DMS 273 treated with DMSO at 0.1 percent for 48 hours (cell line): ENCODE data around the gene KAT6B.

Experiments
- DNase-seq: peaks from one replicate; lab custom pipeline; 2025; lab: John Stamatoyannopoulos, UW

KAT6B gene

GRCh38 chr10:74988832-74989561, 162.6 kb downstream of the KAT6B start:
- DNase-seq = no peak

- DNase-seq = no peak
Measured at GRCh38 chr10:74991435-74991834, 165.0 kb downstream of the KAT6B start.

GRCh38 chr10:74992068-74992467, 165.7 kb downstream of the KAT6B start:
- no peak for DNase-seq

GRCh38 chr10:74993649-74994048, 167.2 kb downstream of the KAT6B start:
- no peak for DNase-seq

- no peak for DNase-seq
Measured at GRCh38 chr10:74994854-74995253, 168.5 kb downstream of the KAT6B start.

GRCh38 chr10:74995806-74996205, 169.4 kb downstream of the KAT6B start:
- DNase-seq = no peak

- DNase-seq = no peak
Measured at GRCh38 chr10:74997163-74997562, 170.8 kb downstream of the KAT6B start.

- DNase-seq = no peak
Measured at GRCh38 chr10:75000748-75001321, 174.4 kb downstream of the KAT6B start.

- DNase-seq = no peak
Measured at GRCh38 chr10:75001715-75002350, 175.4 kb downstream of the KAT6B start.

GRCh38 chr10:75002351-75002725, 175.9 kb downstream of the KAT6B start:
- no peak for DNase-seq

GRCh38 chr10:75002967-75003594, 176.7 kb downstream of the KAT6B start:
- DNase-seq = no peak

GRCh38 chr10:75003891-75004290, 177.5 kb downstream of the KAT6B start:
- DNase-seq = no peak

GRCh38 chr10:75007646-75008045, 181.2 kb downstream of the KAT6B start:
- no peak for DNase-seq

- DNase-seq = no peak
Measured at GRCh38 chr10:75008952-75009351, 182.6 kb downstream of the KAT6B start.

GRCh38 chr10:75009426-75009825, 183.0 kb downstream of the KAT6B start:
- DNase-seq = no peak

GRCh38 chr10:75010373-75010772, 184.0 kb downstream of the KAT6B start:
- no peak for DNase-seq

- no peak for DNase-seq
Measured at GRCh38 chr10:75011221-75011620, 184.8 kb downstream of the KAT6B start.

GRCh38 chr10:75012471-75012870, 186.1 kb downstream of the KAT6B start:
- DNase-seq = no peak

GRCh38 chr10:75013007-75013406, 186.6 kb downstream of the KAT6B start:
- no peak for DNase-seq

GRCh38 chr10:75013522-75013921, 187.1 kb downstream of the KAT6B start:
- no peak for DNase-seq

GRCh38 chr10:75014516-75015230, 188.3 kb downstream of the KAT6B start:
- no peak for DNase-seq

- DNase-seq = no peak
Measured at GRCh38 chr10:75015442-75015841, 189.0 kb downstream of the KAT6B start.
